GDM1 (cell line): ENCODE measurements around the gene SLC44A2.

Source experiments
- DNase-seq: peaks from one replicate; lab custom pipeline; 2025; lab: John Stamatoyannopoulos, UW

The SLC44A2 gene

DNA sequence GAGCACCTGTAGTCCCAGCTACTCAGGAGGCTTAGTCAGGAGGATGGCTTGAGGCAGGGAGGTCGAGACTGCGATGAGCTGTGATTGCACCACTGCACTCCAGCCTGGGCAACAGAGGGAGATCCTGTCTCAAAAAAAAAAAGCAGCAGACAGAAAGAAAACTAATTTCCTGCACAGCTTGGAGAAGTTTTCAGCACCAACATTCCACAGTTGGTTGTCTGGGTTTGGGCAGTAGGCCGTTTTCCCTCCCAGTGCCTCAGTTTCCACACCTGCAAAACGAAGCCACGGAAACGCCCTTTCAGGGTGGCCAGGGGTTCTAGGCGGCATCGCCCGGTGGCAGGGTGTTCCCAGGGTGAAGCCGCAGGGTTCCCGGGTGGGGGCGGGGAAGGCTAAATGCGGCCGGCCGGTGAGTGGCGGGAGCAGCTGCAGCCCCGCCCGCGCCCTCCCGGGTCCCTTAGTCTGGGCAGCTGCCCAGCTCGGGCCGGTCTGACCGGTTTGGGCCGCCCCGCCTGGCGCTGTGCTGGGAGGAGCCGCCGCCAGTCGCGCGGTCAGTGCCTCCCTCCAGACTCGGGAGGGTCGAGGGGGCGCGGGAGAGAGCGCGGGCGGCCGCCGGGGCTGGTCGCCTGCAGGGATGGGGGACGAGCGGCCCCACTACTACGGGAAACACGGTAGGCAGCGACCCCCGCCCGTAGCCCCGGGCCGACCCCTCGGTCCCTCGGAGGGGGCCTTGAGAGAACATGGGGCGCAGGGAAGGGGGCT is at the start of gene SLC44A2:
TSS of gene SLC44A2 (plus strand) at position 551 of the 759 bp plus-strand sequence. CDS start at position 632, 81 bp downstream.
- no peak for DNase-seq

DNA sequence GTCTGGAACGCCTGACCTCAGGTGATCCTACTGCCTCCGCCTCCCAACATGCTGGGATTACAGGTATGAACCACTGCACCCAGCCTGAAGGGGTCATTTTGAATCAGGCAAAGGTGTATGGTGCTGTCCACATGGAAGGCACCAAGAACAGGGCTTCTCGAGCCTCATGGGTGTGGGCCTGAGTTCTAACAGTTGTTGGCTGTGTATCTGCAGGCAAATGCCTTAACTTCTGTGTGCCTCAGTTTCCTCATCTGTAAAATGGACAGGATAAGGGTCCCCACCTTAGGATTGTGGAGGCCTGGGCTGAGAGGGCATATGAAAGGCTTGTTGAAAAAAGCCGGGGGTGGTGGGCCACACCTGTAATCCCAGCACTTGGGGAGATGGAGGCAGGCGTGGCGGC is 47.4 kb upstream of the SLC44A2 start:
- DNase-seq, result no peak

DNA sequence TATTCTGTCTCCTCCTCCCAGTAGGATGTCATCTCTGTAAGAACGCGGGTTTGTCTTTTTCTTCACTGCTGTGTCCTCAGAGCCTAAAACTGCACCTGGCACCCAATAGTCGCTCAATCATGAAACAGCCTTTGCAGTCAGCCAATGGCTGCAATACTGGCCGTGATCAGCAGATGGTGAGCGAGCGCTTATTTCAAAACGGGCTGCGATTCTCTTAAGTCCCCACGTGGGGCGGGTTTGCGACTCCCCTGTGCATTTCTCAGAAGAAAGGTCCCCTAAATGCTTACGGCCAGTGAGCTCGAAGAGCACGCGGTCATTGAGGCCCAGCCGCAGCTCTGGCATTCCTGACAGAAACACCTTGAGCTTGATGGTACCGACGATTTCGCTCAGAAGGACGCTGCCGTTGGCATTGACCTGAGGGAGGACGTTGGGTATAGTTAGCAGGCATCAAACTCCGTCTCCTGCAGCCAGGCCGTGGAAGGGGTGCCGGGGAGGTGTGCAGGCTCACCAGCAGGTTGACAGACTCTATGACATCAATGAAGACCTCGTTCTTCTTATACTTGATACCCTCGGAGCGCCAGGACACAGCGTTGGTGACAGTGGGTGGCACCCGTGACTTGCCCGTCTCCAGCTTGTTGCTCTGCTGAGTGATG is 44.2 kb upstream of the SLC44A2 start:
- DNase-seq, result peak; percentile 76

DNA sequence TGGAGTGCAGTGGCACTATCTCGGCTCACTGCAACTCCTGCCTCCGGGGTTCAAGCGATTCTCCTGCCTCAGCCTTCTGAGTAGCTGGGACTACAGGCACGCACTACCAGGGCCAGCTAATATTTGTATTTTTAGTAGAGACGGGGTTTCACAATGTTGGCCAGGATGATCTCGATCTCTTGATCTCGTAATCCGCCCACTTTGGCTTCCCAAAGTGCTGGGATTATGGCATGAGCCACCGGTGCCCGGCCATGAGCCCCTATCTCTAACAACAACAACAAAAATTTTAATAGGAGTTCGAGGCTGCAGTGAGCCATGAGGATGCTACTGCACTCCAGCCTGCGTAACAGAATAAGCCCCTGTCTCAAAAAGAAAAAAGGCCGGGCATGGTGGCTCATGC is 43.3 kb upstream of the SLC44A2 start:
- DNase-seq, result no peak

DNA sequence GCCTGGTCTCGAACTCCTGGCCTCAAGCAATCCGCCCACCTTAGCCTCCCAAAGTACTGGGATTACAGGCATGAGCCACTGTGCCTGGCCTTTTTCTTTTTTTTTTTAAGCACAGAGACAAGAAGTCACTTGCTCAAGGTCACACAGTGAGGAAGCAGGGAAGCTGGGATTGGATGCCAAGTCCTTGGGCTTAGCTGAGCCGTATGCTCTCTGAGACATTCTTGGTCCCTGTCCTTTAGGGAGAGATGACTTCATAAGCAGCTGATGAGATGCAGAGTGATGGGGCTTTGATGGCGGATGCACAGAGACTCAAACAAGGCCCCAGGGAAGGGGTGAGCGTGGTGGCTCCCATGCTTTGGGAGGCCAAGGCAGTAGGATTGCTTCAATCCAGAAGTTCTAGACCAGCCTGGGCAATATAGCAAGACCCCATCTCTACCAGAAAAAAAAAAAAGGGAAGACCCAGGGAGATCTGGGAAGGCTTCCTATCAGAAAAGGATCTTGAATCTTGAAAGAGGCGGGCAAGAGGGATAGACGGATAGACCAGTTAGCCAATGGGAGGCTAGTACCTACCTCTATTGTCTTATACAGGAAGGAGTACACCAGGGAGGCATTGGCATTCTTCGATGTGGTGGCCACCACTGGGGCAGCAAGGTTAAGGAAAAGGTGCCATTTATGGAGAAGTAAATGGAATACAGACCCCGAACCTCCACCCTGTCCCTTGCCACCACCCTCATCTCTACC is 42.1 kb upstream of the SLC44A2 start:
- DNase-seq, result no peak

DNA sequence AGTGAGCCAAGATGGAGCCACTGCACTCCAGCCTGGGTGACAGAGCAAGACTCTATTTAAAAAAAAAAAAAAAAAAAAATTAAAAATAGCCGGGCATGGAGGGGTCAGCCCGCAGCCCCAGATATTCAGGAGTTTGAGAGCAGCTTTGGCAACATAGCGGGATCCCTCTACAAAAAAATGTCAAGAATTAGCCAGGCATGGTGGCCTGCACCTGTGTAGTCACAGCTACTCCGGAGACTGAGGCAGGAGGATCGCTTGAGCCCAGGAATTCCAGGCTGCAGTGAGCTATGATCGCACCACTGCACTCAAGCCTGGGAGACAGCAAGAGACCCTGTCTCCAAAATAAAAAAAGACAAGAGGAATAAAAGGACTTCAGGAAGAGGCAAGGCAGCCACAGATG is 39.0 kb upstream of the SLC44A2 start:
- no peak for DNase-seq

DNA sequence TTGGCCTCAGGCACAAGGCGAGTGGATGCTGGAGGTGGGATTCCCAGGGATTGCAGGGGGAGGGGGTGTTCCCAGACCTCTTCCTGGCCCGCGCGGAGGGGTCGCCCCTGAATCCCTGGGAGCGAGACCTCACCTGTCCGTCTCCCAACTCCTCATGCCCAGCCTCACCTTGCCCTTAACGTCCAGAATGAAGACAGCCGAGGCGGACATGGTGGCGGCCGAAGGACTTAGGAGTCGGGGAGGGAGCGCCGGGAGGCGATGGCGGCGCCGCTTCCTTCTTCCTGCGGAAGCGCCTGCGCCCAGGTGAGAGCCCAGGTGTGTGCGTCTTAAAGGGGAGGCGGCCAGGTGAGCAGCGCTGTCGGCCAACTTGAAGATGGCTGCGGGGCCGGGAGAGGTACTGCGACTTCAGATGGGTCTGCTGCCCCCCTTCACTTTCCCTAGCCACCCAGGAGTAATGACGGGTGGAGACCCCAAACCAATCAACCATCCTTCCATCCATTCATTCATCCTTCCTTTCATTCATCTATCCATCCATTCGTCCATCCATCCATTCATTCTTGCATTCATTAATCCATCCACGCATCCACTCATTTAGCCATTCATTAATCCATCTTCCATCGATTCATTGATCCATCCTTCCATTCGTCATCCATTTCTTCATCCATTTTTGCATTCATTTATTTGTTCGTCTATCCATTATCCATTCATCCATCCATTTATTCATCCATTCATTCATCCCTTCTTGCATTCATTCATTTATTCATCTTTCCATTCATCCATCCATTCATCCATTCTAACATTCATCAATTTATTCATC is 38.1 kb upstream of the SLC44A2 start, which contains the start of gene AP1M2:
TSS of gene AP1M2 (minus strand) at position 291 of the 817 bp plus-strand sequence. CDS start at position 210, 81 bp downstream.
- no peak for DNase-seq

DNA sequence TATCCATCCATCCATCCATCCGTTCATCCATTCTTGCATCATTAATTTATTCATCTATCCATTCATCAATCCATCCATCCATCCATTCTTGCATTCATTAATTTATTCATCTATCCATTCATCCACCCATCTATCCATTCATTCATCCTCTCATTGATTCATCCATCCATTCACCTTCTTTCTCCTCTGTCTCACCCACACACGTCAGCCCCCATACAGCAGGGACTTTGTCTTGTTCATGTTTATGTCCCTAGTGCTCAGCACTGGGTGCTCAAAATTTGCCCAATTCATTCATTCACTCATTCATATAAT is 37.6 kb upstream of the SLC44A2 start:
- DNase-seq, result no peak

DNA sequence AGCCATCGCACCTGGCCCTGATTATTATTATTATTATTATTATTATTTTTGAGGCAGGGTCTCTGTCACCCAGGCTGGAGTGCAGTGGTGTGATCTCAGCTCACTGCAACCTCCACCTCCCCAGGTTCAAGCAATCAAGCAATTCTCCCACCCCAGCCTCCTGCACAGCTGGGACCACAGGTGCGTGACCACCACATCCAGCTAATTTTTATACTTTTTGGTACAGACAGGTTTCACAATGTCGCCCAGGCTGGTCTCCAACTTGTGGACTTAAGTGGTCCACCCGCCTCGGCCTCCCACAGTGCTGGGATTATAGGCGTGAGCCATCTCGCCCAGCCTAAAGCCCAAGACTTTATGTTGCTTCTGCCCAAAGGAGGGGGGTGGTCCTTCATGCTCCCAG is 32.2 kb upstream of the SLC44A2 start:
- DNase-seq, result no peak

DNA sequence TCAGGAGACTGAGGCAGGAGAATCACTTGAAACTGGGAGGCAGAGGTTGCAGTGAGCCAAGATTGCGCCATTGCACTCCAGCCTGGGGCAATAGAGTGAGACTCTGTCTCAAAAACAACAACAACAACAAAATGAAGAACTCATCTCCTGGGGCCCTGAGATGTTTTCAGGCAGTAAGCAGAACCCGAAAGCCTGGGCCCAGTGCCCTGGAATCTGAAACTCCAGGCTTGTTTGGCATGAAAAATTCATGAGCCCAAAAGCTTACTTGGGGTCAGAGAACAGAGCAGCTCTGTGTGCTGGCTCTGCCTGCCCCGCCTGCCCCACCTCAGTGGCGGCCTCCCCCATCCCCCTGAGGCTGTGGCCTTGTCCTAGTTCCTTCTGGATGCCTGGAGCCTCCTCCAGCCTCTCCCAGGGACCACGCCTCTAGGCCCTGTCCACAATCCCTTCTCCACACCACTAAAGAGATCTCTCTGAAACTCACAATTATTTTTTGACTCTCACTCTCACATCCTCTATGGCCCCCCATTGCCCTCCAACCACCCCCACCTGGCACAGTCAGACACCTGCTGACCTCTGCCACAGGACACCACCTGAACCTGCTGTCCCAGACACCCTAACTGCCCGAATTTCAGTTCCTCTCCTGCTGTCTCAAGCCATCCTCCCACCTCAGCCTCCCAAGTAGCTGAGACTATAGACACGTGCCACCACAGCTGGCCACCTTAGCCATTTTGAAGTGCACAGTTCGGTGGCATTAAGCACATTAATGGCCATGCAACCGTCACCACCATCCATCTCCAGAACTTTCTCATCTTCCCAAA is 31.3 kb upstream of the SLC44A2 start:
- no peak for DNase-seq

DNA sequence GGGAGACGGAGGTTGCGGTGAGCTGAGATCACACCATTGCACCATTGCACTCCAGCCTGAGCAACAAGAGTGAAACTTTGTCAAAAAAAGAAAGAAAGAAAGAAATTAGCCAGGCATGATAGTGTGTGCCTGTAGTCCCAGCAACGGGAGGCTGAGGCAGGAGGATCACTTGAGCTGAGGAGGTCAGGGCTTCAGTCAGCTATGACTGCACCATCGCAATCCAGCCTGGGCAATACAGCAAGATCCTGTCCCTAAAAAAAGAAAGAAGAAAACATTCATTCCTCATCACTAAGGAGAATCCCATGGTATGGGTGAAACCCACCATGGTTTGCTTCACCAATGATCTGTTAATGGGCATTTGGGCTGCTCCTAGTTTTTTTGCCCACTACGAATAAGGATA is 25.2 kb upstream of the SLC44A2 start:
- DNase-seq, result no peak

DNA sequence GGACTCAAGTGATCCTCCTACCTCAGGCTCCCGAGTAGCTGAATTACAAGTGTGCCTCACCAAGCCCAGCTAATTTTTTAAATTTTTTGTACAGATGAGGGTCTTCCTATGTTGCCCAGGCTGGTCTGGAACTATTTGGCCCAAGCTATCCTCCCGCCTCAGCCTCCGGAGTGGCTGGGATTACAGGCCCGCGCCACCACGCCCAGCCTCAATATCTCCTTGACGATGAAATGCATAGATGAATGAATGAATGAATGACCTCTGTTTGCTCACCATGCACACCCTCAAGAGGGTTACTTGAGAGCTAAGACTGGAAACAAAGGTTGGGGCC is 23.4 kb upstream of the SLC44A2 start:
- DNase-seq, result no peak

DNA sequence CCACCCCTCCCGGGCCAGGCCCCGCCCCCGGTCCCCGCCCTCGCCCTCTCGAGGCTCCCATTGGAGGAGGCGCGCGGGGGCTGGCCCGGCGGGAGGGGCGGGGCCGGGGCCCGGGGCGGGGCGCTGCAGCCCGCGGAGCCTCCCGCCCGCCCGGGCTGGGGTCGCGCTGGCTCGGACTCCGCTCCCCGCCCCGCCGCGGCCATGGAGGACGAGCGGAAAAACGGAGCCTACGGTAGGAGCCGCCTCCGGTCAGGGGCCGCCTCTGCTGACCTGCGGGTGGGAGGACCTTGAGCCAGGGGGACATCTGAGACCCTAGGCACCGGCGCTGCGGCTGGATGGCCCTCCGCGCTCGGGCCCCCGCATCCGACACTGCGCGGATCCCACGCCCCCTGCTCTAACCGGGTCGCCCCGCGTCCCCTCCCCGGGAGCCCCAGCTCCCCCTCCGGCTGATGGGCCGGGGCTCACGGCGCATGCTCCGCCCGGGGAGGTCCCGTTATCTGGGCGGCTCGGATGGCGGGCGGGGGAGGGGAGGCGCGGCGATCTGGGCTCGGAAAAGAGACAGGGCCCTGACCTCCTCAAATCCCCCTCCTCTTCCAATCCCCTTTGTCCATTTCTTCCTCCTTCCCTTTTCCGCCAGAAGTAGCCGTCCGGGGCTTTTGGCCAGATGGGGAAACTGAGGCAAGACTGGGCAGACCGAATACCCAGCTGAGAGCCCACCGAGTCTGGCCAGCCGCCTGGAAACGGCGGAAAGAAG is 22.8 kb upstream of the SLC44A2 start:
- DNase-seq, result peak; percentile 51

DNA sequence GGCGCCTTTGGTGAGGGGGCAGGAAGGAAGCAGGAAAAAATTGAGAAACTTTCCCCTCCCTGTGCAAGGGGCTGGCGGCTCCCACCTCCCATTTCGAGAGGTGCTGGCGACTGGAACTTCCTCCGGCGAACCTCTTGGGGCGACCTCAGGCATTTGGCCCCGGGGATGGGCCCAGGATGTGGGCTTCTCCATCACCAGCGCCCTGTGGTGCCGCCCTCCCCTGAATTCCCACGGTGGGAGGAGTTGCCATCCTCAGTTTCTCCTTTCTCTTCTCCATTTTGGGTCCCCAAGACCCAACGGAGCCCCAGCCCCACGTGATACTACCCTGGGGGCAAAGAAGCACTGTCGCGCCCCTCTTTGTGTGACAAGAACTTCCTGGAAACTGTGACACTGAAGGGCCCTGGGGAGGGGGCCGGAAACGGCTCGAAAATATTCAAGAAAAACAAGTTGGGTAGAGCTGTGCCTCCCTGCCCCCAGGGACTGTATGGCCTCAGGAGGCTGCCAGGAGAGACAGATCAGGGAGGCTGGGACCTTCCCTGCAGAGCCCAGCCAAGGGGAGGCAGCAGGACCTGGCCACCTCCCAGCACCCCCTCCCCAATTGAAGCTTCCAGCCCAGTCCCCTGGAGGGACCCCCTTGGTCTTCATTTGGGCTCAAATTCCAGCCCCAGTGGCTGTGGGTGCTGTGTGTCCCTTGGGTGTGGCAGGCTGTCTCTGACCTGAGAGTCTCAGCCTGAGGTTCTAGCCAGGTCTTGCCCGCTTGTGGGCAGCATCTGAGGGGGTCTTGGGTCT is 22.1 kb upstream of the SLC44A2 start:
- no peak for DNase-seq

DNA sequence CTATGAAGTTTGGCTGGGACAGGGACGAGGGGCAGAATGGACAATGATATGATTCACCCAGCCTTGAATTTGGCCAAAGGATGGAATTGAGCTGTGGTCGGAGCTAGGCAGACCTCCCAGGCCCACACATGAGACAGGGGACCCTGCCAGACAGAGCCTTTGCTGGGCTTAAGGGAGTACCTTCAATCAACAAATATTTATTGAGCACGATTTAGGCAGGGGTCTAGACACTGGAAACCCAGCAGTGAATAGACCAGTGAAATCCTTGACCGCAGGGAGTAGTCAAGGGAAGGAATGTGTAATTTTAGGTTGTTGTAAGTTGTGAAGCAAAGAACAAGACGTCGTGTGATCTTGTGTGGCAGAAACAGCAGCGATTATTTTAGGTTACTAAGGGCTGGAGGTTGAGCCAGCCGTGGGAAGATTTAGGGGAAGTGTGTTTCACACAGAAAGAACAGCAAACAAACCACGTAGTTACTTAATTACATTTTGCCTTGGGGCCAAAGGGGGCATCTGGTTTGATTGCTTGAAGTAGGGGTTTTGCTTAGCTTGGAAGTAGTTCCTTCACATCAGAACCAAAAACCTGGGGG is 21.4 kb upstream of the SLC44A2 start:
- peak; percentile 30 for DNase-seq

DNA sequence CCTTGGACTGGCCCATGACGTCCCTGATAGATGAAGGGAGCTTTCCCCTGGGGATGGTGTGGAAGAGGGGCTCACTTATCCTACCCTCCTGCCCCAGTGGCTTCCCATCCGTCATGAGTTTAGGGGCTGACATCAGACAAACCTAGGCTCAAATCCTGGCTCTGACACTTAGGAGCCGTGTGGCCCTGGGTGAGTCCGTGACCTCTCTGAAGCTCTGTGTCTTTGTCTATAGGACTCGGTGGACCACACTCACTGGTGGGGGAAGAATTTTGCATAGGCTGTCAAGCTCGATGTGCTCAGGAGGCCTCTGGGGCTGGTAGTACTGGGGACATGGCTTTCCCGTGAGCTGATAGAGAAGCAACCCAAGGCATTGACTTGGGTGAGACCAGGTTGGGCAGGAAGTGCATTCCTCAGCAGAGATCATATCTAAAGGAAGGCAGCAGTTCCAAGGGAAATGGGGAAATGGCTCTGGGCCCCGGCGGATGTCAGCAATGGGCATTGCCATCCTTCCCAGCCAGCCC is 20.8 kb upstream of the SLC44A2 start:
- no peak for DNase-seq

DNA sequence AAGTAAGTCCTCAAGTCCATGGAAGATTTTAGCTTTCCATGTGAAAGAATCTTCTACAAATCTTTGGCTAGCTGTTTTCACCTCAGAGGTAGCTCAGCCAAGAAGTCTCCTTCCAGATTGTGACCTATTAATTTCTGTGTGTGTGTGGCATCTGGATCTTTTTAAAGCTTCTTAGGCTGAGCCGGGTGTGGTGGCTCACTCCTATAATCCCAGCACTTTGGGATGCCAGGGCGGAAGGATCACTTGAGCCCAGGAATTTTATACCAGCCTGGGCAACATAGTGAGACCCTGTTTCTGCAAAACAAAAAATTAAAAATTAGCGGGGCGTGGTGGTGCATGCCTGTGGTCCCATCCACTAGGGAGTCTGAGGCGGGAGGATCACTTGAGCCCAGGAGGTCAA is 13.4 kb upstream of the SLC44A2 start:
- no peak for DNase-seq

DNA sequence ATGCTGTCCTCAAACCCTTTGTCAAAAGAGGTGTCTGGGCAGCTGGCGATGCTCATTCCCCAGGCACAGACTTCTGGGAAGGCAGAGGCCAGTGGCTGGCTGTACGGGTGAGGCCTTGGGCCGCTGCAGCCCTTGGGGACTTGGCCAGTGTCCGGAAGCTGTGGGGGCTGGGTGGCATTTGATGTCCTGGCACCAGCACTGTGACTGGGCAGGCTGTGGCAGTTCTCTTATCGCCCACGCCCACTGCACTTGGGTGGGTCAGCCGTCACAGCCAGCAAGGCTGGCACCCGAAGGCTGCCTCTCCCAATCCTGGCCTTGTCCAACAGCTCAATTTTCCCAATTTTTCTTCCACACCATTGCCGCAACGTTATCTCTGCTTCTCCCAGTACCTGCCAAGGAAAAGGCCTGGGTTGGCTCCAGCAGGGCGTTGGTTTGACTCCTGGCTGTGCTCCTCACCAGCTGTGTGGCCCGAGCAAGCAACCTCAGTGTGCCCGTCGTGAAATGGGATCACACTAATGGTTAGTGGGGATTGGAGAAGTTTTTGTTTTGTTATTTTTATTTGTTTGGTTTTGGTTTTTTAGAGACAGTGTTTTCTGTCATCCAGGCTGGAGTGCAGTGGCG is 12.7 kb upstream of the SLC44A2 start:
- no peak for DNase-seq
